H9 (cell line): Measurements from ENCODE around the gene TCERG1L. TPM values are rescaled to one million over a fixed set of nuclear protein-coding genes. Genes with fewer than 3 reads are reported as not detected.

Experiments used
- DNase-seq: peaks from one replicate; pipeline ENCODE4 v3.0.0-alpha.2; 2017
- H2AFZ ChIP-seq: one replicate; pipeline ENCODE4 v1.6.1; 2013; ENCODE audit warnings: mild to moderate bottlenecking, low read length, control low read depth, moderate library complexity
- H2AK5ac ChIP-seq: 2 replicates; pipeline ENCODE4 v1.6.1; 2013; ENCODE audit warnings: low read length, control low read depth, mixed read lengths; ENCODE audit not compliant: insufficient read length
- H2BK120ac ChIP-seq: one replicate; pipeline ENCODE4 v1.6.1; 2013; ENCODE audit warnings: low read depth, mild to moderate bottlenecking, low read length, control low read depth, inconsistent platforms; ENCODE audit not compliant: poor library complexity, severe bottlenecking
- H2BK12ac ChIP-seq: 2 replicates; pipeline ENCODE4 v1.6.1; 2013; ENCODE audit warnings: low read length, control low read depth, mixed read lengths, low read depth; ENCODE audit not compliant: insufficient read length
- H2BK15ac ChIP-seq: 2 replicates; pipeline ENCODE4 v1.6.1; 2013; ENCODE audit warnings: low read depth, low read length, control low read depth
- H2BK20ac ChIP-seq: one replicate; pipeline ENCODE4 v1.6.1; 2013; ENCODE audit warnings: low read depth, mild to moderate bottlenecking, low read length, control low read depth, inconsistent platforms; ENCODE audit not compliant: poor library complexity, severe bottlenecking
- H2BK5ac ChIP-seq: 2 replicates; pipeline ENCODE4 v1.6.1; 2013; ENCODE audit warnings: low read length, control low read depth, mixed read lengths; ENCODE audit not compliant: insufficient read length
- H3K14ac ChIP-seq: 2 replicates; pipeline ENCODE4 v1.6.1; 2013; ENCODE audit warnings: low read length, control low read depth; ENCODE audit not compliant: insufficient read depth
- H3K18ac ChIP-seq: 2 replicates; pipeline ENCODE4 v1.6.1; 2013; ENCODE audit warnings: low read depth, mild to moderate bottlenecking, mixed read lengths, low read length, control low read depth; ENCODE audit not compliant: insufficient read length
- H3K23ac ChIP-seq: 2 replicates; pipeline ENCODE4 v1.6.1; 2013; ENCODE audit warnings: low read length, control low read depth, mixed read lengths, low read depth; ENCODE audit not compliant: insufficient read length
- H3K23me2 ChIP-seq: 2 replicates; pipeline ENCODE4 v1.6.1; 2013; ENCODE audit warnings: low read depth, mild to moderate bottlenecking, mixed read lengths, low read length, control low read depth; ENCODE audit not compliant: insufficient read length, poor library complexity, severe bottlenecking
- H3K27ac ChIP-seq: 2 replicates; pipeline ENCODE4 v1.5.1; 2013; ENCODE audit warnings: low read length, control low read depth, mixed read lengths, low read depth; ENCODE audit not compliant: insufficient read length
- H3K27me3 ChIP-seq: 2 replicates; pipeline ENCODE4 v1.6.1; 2013; ENCODE audit warnings: low read length, control low read depth, inconsistent platforms; ENCODE audit not compliant: insufficient read depth
- H3K4ac ChIP-seq: 2 replicates; pipeline ENCODE4 v1.6.1; 2013; ENCODE audit warnings: low read depth, mild to moderate bottlenecking, control low read depth, inconsistent platforms, low read length, moderate library complexity
- H3K4me1 ChIP-seq: 2 replicates; pipeline ENCODE4 v1.6.1; 2013; ENCODE audit warnings: low read length, control low read depth, inconsistent platforms; ENCODE audit not compliant: insufficient read depth
- H3K4me2 ChIP-seq: 2 replicates; pipeline ENCODE4 v1.6.1; 2013; ENCODE audit warnings: low read length, control low read depth, mixed read lengths; ENCODE audit not compliant: insufficient read length, insufficient read depth
- H3K56ac ChIP-seq: 2 replicates; pipeline ENCODE4 v1.6.1; 2013; ENCODE audit warnings: low read depth, mild to moderate bottlenecking, mixed read lengths, low read length, control low read depth; ENCODE audit not compliant: insufficient read length
- H3K79me1 ChIP-seq: 2 replicates; pipeline ENCODE4 v1.6.1; 2013; ENCODE audit warnings: low read depth, mild to moderate bottlenecking, moderate library complexity, low read length, control low read depth, inconsistent platforms; ENCODE audit not compliant: insufficient read depth, poor library complexity, severe bottlenecking
- H3K79me2 ChIP-seq: 2 replicates; pipeline ENCODE4 v1.6.1; 2013; ENCODE audit warnings: low read length, control low read depth, inconsistent platforms; ENCODE audit not compliant: insufficient read depth
- H3K9ac ChIP-seq: 2 replicates; pipeline ENCODE4 v1.6.1; 2013; ENCODE audit warnings: low read length, control low read depth, mixed read lengths; ENCODE audit not compliant: insufficient read length; ENCODE audit errors: extremely low read depth
- H3K9me3 ChIP-seq: one replicate; pipeline ENCODE4 v1.6.1; 2013; ENCODE audit warnings: low read depth, low read length, inconsistent platforms; ENCODE audit not compliant: control insufficient read depth
- H3T11ph ChIP-seq: one replicate; pipeline ENCODE4 v1.6.1; 2013; ENCODE audit warnings: mild to moderate bottlenecking, low read length, control low read depth, inconsistent platforms
- H4K20me1 ChIP-seq: one replicate; pipeline ENCODE4 v1.6.1; 2013; ENCODE audit not compliant: control insufficient read depth, insufficient read length, insufficient read depth
- H4K5ac ChIP-seq: 2 replicates; pipeline ENCODE4 v1.6.1; 2013; ENCODE audit warnings: low read depth, mild to moderate bottlenecking, mixed read lengths, low read length, control low read depth; ENCODE audit not compliant: insufficient read length
- H4K8ac ChIP-seq: replicated peaks from 2 replicates; pipeline ENCODE4 v1.6.1; 2013; ENCODE audit warnings: low read length, control low read depth, mixed read lengths, low read depth; ENCODE audit not compliant: insufficient read length
- H4K91ac ChIP-seq: 2 replicates; pipeline ENCODE4 v1.6.1; 2013; ENCODE audit warnings: low read depth, mild to moderate bottlenecking, moderate library complexity, mixed read lengths, low read length, control low read depth; ENCODE audit not compliant: insufficient read length
- H3K27ac Mint-ChIP-seq, 3 experiments: 2 replicates in 2 of 3; 3 replicates in 1 of 3; pipeline ENCODE4 v1.8.0; 2020 to 2021; ENCODE audit warnings: mixed read lengths in 3 of 3, mild to moderate bottlenecking in 1 of 3, moderate library complexity in 1 of 3
- H3K27me3 Mint-ChIP-seq: 2 replicates; pipeline ENCODE4 v1.8.0; 2021; ENCODE audit warnings: low read depth, mild to moderate bottlenecking, moderate library complexity, mixed read lengths
- H3K36me3 Mint-ChIP-seq, 3 experiments: 2 replicates in 2 of 3; 3 replicates in 1 of 3; pipeline ENCODE4 v1.8.0; 2020 to 2021; ENCODE audit warnings: low read depth in 3 of 3, mixed read lengths in 3 of 3; ENCODE audit not compliant: insufficient read depth in 1 of 3
- H3K4me1 Mint-ChIP-seq, 2 experiments: 2 replicates each; pipeline ENCODE4 v1.8.0; 2020; ENCODE audit warnings: mixed read lengths in 2 of 2
- H3K4me3 Mint-ChIP-seq, 2 experiments: 2 replicates in 1 of 2; 3 replicates in 1 of 2; pipeline ENCODE4 v1.8.0; 2020 to 2021; ENCODE audit warnings: mild to moderate bottlenecking in 2 of 2, mixed read lengths in 2 of 2, moderate library complexity in 1 of 2
- H3K9me3 Mint-ChIP-seq, 2 experiments: 2 replicates in 1 of 2; 3 replicates in 1 of 2; pipeline ENCODE4 v1.8.0; 2020; ENCODE audit warnings: mild to moderate bottlenecking in 2 of 2, mixed read lengths in 2 of 2, moderate library complexity in 1 of 2
- WGBS: extraction: QIAGEN DNeasy Blood & Tissue Kit; methylation state at CpG from one replicate; pipeline ENCODE4 v1.1.7; 2013; ENCODE audit warnings: missing lambda C conversion rate, low lambda C conversion rate, mixed read lengths; ENCODE audit not compliant: insufficient read length; ENCODE audit errors: extremely low coverage; 5-methylcytosine and 5-hydroxymethylcytosine counted together
- total RNA-seq: library from RNA; stranded (reverse); gene quantifications from 2 replicates; pipeline ENCODE4 v1.2.1, GENCODE V29; 2021
- TF ChIP-seq, protein P1 (sequence below): fragments of 200-600 bp; sonication (generic); conservative IDR thresholded peaks from 3 replicates; pipeline ENCODE4 v1.8.0; 2021; ENCODE audit warnings: antibody characterized with exemption, mild to moderate bottlenecking

The TCERG1L gene
- total RNA-seq, 1 experiment from 2014 or later, result 3.3 TPM

DNA sequence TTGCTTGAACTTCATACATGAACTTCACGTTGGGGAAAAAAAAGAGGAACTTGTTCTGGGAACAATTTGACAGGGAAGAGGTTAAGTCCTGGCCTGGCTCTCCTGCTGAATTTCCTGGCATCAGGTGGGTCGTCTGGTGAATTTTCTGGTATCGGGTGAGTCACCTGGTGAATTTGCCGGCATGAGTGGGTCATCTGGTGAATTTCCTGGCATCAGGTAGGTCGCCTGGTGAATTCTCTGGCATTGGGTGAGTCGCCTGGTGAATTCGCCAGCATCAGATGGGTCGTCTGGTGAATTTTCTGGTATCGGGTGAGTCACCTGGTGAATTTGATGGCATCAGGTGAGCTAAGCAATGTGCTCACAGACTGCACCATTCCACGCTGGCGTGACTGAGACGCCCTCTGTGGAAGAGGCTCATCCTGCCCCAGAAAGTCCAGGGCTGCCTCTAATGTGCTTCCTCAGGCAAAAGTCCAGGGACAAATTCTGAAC lies 255.4 kb downstream of the TCERG1L start:
- Histone ChIP-seq H3K4me1 (no peaks in the 10 kb centered on the region), H3K27me3 (no peaks in the 10 kb centered on the region), H3K14ac (no peak overlapping the region), H2BK5ac (no peak overlapping the region), H3K79me2 (no peaks in the 10 kb centered on the region), H3K4ac (no peak overlapping the region), H3K56ac (no peak overlapping the region), H2AK5ac (no peak overlapping the region), H3K27ac (no peak overlapping the region), H2BK15ac (no peak overlapping the region), H3K9ac (no peak overlapping the region), H3K23ac (no peak overlapping the region), H2BK120ac (no peak overlapping the region), H2BK12ac (no peak overlapping the region), H3K4me2 (no peak overlapping the region), H3K9me3 (peaks cover 16% of the 10 kb centered on the region), H3K79me1 (no peaks in the 10 kb centered on the region), H4K5ac (no peak overlapping the region), H2BK20ac (no peak overlapping the region), H4K8ac (no peak overlapping the region), H4K91ac (no peak overlapping the region), H3K18ac (no peak overlapping the region), H2AFZ (no peak overlapping the region), H4K20me1 (no peaks in the 10 kb centered on the region), H3K23me2 (no peaks in the 10 kb centered on the region), H3T11ph (no peak overlapping the region)
- Mint-ChIP-seq H3K36me3 (peaks cover 26 to 36% (median 31%) of the 10 kb centered on the region in 3 experiments), H3K4me1 (peaks cover 5 to 17% of the 10 kb centered on the region in 2 experiments), H3K9me3 (peaks cover 34 to 44% of the 10 kb centered on the region in 2 experiments), H3K27ac (no peak overlapping the region), H3K4me3 (no peak overlapping the region), H3K27me3 (peaks cover 9% of the 10 kb centered on the region)
- DNase-seq, result no peak
- no CpG with 5 or more reads among the region's 12 CpGs for WGBS
- TF ChIP-seq, protein P1, sequence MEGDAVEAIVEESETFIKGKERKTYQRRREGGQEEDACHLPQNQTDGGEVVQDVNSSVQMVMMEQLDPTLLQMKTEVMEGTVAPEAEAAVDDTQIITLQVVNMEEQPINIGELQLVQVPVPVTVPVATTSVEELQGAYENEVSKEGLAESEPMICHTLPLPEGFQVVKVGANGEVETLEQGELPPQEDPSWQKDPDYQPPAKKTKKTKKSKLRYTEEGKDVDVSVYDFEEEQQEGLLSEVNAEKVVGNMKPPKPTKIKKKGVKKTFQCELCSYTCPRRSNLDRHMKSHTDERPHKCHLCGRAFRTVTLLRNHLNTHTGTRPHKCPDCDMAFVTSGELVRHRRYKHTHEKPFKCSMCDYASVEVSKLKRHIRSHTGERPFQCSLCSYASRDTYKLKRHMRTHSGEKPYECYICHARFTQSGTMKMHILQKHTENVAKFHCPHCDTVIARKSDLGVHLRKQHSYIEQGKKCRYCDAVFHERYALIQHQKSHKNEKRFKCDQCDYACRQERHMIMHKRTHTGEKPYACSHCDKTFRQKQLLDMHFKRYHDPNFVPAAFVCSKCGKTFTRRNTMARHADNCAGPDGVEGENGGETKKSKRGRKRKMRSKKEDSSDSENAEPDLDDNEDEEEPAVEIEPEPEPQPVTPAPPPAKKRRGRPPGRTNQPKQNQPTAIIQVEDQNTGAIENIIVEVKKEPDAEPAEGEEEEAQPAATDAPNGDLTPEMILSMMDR, result no peak
